LHCN-M2 (cell line): ENCODE results near the gene PAQR4. TPM values are rescaled to one million over a fixed set of nuclear protein-coding genes. Genes with fewer than 3 reads are reported as not detected.
"Not testable (repeated sequence)": the region's sequence is repeated elsewhere in the genome, so short reads cannot be mapped to it uniquely, and the experiment has no call there.

Experiments
- DNase-seq: peaks from one replicate; pipeline ENCODE4 v3.0.0-alpha.2; 2012; ENCODE audit warnings: low read depth
- total RNA-seq: library from RNA; depleted of rRNA; stranded (reverse); fragments of >200 nt; gene quantifications from 2 replicates; pipeline ENCODE4 v1.2.3, GENCODE V29; 2014

Gene PAQR4
- total RNA-seq, 1 experiment from 2014 or later: 32.1 TPM

GRCh38 chr16:2943716-2944115, 25.4 kb upstream of the PAQR4 start:
- DNase-seq: not testable (repeated sequence)

GRCh38 chr16:2946649-2947048, 22.5 kb upstream of the PAQR4 start:
- DNase-seq: no peak

- DNase-seq: no peak
These were observed 20.1 kb upstream of the PAQR4 start for GRCh38 chr16:2948807-2949704.

- no peak for DNase-seq
These were observed 19.3 kb upstream of the PAQR4 start for GRCh38 chr16:2949705-2950352.

GRCh38 chr16:2950353-2950724, 18.8 kb upstream of the PAQR4 start:
- no peak for DNase-seq

- DNase-seq: no peak
These were observed 18.4 kb upstream of the PAQR4 start for GRCh38 chr16:2950773-2951172.

GRCh38 chr16:2952679-2953078, 16.5 kb upstream of the PAQR4 start:
- DNase-seq: no peak

- DNase-seq: no peak
These were observed 15.2 kb upstream of the PAQR4 start for GRCh38 chr16:2953706-2954627.

GRCh38 chr16:2954656-2955381, 14.3 kb upstream of the PAQR4 start:
- no peak for DNase-seq

- no peak for DNase-seq
These were observed 13.7 kb upstream of the PAQR4 start for GRCh38 chr16:2955438-2955778.

GRCh38 chr16:2955779-2956578, 13.2 kb upstream of the PAQR4 start:
- DNase-seq: no peak

GRCh38 chr16:2956579-2956956, 12.6 kb upstream of the PAQR4 start:
- no peak for DNase-seq

GRCh38 chr16:2959206-2959605, 9.9 kb upstream of the PAQR4 start:
- no peak for DNase-seq

GRCh38 chr16:2960183-2961010, 8.8 kb upstream of the PAQR4 start:
- no peak for DNase-seq

- DNase-seq: no peak
These were observed 6.6 kb upstream of the PAQR4 start for GRCh38 chr16:2962334-2963073.

GRCh38 chr16:2963074-2963722, 6.0 kb upstream of the PAQR4 start:
- DNase-seq: no peak

- peak; percentile 52 for DNase-seq
These were observed 5.2 kb upstream of the PAQR4 start, which contains the start of gene KREMEN2 for GRCh38 chr16:2963723-2964474. Gene KREMEN2 (plus strand): TSS chr16:2964275. CDS start chr16:2964521, 246 bp downstream.
